GM06990 (cell line): ENCODE measurements around the gene SUSD5.

Experiments used
- DNase-seq: peaks from one replicate; pipeline ENCODE4 v3.0.0-alpha.2; 2011; ENCODE audit not compliant: insufficient read length; ENCODE audit errors: extremely low read depth
- H3K27me3 ChIP-seq: replicated peaks from 2 replicates; pipeline ENCODE4 v1.6.0; 2011; ENCODE audit warnings: low read length; ENCODE audit not compliant: control insufficient read depth, insufficient read depth
- H3K36me3 ChIP-seq: 2 replicates; pipeline ENCODE4 v1.5.1; 2011; ENCODE audit warnings: low read length; ENCODE audit not compliant: control insufficient read depth, insufficient read depth
- H3K4me3 ChIP-seq: replicated peaks from 2 replicates; pipeline ENCODE4 v1.5.1; 2011; ENCODE audit warnings: low read depth, mild to moderate bottlenecking, control low read depth, low read length
- TF ChIP-seq, protein P1 (sequence below): IDR thresholded peaks from 2 replicates; pipeline ENCODE4 v1.5.1; 2011; ENCODE audit warnings: low read length, control low read depth, mild to moderate bottlenecking, inconsistent platforms; ENCODE audit not compliant: insufficient read depth, poor library complexity, severe bottlenecking

The SUSD5 gene

DNA sequence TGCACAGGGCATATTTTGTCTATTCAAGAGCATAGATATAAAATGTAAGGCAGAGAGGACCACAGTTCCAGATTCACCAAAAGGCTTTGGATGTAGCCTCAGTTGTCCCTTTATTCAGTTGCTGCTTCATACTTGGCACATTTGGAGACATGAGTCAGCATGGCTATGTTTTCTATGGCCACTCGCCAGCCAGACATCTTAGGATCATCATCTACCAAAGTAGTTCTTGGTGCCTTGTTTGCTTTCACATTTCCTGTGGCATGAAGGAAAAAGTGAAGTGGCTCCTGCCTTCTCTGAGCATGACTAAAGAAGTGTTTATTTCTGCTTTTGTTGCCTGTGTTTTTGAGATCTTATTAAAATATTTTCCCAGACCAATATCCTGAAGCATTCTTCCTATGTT, 7.2 kb downstream of the SUSD5 start:
- TF ChIP-seq, protein P1, sequence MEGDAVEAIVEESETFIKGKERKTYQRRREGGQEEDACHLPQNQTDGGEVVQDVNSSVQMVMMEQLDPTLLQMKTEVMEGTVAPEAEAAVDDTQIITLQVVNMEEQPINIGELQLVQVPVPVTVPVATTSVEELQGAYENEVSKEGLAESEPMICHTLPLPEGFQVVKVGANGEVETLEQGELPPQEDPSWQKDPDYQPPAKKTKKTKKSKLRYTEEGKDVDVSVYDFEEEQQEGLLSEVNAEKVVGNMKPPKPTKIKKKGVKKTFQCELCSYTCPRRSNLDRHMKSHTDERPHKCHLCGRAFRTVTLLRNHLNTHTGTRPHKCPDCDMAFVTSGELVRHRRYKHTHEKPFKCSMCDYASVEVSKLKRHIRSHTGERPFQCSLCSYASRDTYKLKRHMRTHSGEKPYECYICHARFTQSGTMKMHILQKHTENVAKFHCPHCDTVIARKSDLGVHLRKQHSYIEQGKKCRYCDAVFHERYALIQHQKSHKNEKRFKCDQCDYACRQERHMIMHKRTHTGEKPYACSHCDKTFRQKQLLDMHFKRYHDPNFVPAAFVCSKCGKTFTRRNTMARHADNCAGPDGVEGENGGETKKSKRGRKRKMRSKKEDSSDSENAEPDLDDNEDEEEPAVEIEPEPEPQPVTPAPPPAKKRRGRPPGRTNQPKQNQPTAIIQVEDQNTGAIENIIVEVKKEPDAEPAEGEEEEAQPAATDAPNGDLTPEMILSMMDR, result no peak
- no peak for DNase-seq
- Histone ChIP-seq H3K4me3 (no peak overlapping the region), H3K36me3 (no peaks in the 10 kb centered on the region), H3K27me3 (no peaks in the 10 kb centered on the region)

DNA sequence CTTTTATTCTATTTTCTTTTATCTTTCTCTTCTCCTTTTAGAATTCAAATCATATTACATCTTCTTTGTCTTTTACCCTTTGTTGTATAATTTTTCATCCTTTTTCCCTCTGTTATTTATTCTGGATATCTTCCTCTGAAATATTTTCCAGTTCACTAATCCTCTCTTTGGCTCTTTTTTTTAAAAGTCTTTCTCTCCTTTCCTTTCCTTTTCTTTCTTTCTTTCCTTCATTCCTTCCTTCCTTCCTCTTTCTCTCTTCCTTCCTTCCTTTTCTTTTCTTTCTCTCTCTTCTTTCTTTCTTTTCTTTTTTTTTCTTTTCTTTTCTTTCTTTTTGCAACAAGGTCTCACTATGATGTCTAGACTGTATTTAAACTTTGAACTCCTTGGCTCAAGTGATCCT, 9.3 kb downstream of the SUSD5 start:
- DNase-seq, result no peak
- Histone ChIP-seq H3K36me3 (no peaks in the 10 kb centered on the region), H3K27me3 (no peaks in the 10 kb centered on the region), H3K4me3 (no peak overlapping the region)
- TF ChIP-seq, protein P1, result no peak

DNA sequence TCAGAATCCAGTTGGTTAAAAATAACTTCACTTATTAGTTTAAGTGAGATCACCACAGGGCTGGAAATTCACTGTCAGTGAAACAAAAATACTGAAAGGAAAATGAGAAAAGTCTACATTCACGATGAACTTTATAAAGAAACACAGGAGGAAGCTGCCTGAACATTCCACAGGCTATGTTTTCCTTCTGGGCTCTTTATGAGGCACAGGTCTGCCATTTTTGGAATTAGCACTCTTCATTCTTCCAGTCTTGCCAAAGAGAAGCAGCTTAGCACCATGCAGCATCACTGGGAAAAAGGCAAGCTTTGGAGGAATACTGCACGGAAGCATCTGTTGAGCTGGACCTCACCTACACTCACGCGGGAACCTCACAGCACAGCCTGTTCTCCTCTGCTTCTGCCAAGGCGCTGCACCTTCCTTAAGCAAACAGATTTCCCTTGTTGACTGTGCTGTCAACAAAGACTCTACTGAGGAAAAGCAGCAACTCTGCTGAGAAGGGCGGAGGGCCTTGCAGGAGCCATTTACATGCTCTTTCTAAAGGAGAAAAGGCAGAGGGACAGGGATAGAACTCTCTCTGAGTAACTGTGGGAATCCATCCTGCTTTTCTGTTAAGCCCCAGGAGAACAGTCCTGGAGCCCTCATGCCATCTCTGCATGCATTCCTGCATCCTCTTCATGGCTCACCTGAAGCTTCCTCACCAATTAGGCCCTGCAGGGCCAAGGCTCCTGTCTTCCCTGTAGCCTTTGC, 15.7 kb downstream of the SUSD5 start:
- Histone ChIP-seq H3K27me3 (no peaks in the 10 kb centered on the region; the same call in none of the 2 replicates), H3K36me3 (no peaks in the 10 kb centered on the region), H3K4me3 (no peak overlapping the region)
- DNase-seq, result no peak
- TF ChIP-seq, protein P1, result no peak

DNA sequence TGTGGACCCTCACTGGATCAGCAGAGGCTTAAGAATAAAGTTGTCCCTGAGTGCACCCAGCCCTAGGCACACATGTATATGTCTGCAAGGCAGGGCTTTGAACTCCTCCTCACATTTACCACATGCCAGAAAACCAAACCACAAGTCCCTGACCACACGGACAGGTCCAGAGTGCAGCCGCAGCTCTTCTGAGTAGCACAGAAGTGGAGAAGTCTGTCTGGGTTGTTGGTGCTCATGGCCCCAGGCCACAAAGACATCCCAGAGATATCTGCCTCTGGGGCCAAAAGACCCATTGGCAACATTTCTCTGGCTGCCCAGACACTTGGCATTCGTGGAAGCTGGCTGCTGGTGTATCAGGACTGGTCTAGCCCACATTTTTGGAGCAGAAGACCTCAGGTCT, 17.4 kb downstream of the SUSD5 start:
- DNase-seq, result no peak

DNA sequence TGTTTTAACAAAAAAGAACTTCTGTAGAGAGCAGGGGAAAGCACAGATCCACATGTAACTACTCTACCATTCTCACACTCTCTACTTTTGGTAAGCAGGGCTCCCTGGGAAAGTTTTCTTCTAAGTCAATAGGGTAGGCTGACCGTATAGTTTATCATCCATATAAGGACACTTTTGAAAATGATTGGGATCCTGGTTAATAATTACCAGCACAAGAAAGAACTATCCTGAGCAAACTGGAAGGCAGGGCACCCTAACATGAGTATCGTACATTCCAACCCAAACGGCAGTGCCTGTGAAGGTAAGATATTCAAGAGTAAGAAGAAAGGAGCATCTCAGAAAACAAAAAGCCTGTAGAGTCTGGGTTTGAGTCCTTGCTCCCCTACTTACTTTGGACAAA, 22.1 kb downstream of the SUSD5 start:
- H3K36me3 ChIP-seq, result no peaks in the 10 kb centered on the region
- DNase-seq, result no peak
- no peak overlapping the region for H3K4me3 ChIP-seq
- no peaks in the 10 kb centered on the region; the same call in 1 of the 2 replicates for H3K27me3 ChIP-seq
- TF ChIP-seq, protein P1, result no peak

More for the DNA sequence above, 17.4 kb downstream of the SUSD5 start:
- TF ChIP-seq, protein P1, result no peak
- Histone ChIP-seq H3K36me3 (no peaks in the 10 kb centered on the region), H3K27me3 (no peaks in the 10 kb centered on the region; the same call in none of the 2 replicates), H3K4me3 (no peak overlapping the region)
